ENCODE measurements around the gene CASR. TPM values are rescaled to one million over a fixed set of nuclear protein-coding genes. Genes with fewer than 3 reads are reported as not detected.

The CASR gene
- total RNA-seq, 3 donors from 2014 or later (not counting 1 experiment from before 2014, with no cell fraction given) = 0.10 TPM; not detected in 2

- WGBS (ENCODE audit: insufficient coverage) = 0% methylated on average over 2 of the region's 4 CpGs
- Histone ChIP-seq H3K36me3 (ENCODE audit: control insufficient read depth, insufficient read depth, low read length) (no peaks in the 10 kb centered on the region), H3K4me1 (ENCODE audit: control insufficient read depth, insufficient read depth, low read length) (no peaks in the 10 kb centered on the region), H3K27me3 (ENCODE audit: control insufficient read depth, insufficient read depth, low read length) (no peaks in the 10 kb centered on the region), H3K4me3 (ENCODE audit: low read length) (peak overlapping the region; percentile 29), H3K9me3 (ENCODE audit: control insufficient read depth, insufficient read depth, low read length) (no peaks in the 10 kb centered on the region), H3K27ac (ENCODE audit: low read length) (no peak overlapping the region)
- intact Hi-C loops (cut with micrococcal nuclease) = no loop called here
- Mint-ChIP-seq H3K36me3 (no peaks in the 10 kb centered on the region), H3K27me3 (ENCODE audit: low read depth in 2 of 2) (peaks cover 8 to 36% of the 10 kb centered on the region in 2 donors), H3K9me3 (no peaks in the 10 kb centered on the region), H3K27ac (no peak overlapping the region), H3K4me1 (peaks cover 10% of the 10 kb centered on the region in 2 donors), H3K4me3 (peak overlapping the region; percentile 82)
- peak in 1 of 3 donors; percentile 43 for ATAC-seq
- TF ChIP-seq CTCF (IDR thresholded peaks at IDR 0.05) = no peak
- no peak for DNase-seq
Measured at GRCh38 chr3:122246199-122246598, 62.7 kb downstream of the CASR start.

- no peak for DNase-seq
- peaks cover 10% of the 10 kb centered on the region in 2 donors for H3K4me1 Mint-ChIP-seq
- 60% methylated on average over 8 of the region's 8 CpGs for WGBS (ENCODE audit: insufficient coverage)
- Histone ChIP-seq H3K4me1 (ENCODE audit: control insufficient read depth, insufficient read depth, low read length) (no peaks in the 10 kb centered on the region), H3K27ac (ENCODE audit: low read length) (no peak overlapping the region), H3K36me3 (ENCODE audit: control insufficient read depth, insufficient read depth, low read length) (no peaks in the 10 kb centered on the region), H3K9me3 (ENCODE audit: control insufficient read depth, insufficient read depth, low read length) (no peaks in the 10 kb centered on the region), H3K27me3 (ENCODE audit: control insufficient read depth, insufficient read depth, low read length) (no peaks in the 10 kb centered on the region), H3K4me3 (ENCODE audit: low read length) (no peak overlapping the region)
- no peaks in the 10 kb centered on the region for H3K9me3 Mint-ChIP-seq
- peak overlapping the region; percentile 22 for H3K4me3 Mint-ChIP-seq
- peak in 2 of 3 donors; percentile 8 to 39 for ATAC-seq
- H3K27ac Mint-ChIP-seq = no peak overlapping the region
- H3K27me3 Mint-ChIP-seq (ENCODE audit: low read depth in 2 of 2) = peaks cover 6 to 28% of the 10 kb centered on the region in 2 donors
- no peak for TF ChIP-seq CTCF (IDR thresholded peaks at IDR 0.05)
- no peaks in the 10 kb centered on the region for H3K36me3 Mint-ChIP-seq
- intact Hi-C loops (cut with micrococcal nuclease) = no loop called here
Measured at GRCh38 chr3:122247087-122247824, 63.8 kb downstream of the CASR start.

GRCh38 chr3:122247825-122248185 lies 64.3 kb downstream of the CASR start:
- no peak for ATAC-seq
- Mint-ChIP-seq H3K27me3 (ENCODE audit: low read depth in 2 of 2) (peaks cover 6 to 22% of the 10 kb centered on the region in 2 donors), H3K4me3 (no peak overlapping the region), H3K4me1 (peaks cover 10% of the 10 kb centered on the region in 2 donors), H3K27ac (no peak overlapping the region), H3K36me3 (no peaks in the 10 kb centered on the region), H3K9me3 (no peaks in the 10 kb centered on the region)
- no peaks in the 10 kb centered on the region for H3K27me3 ChIP-seq (ENCODE audit: control insufficient read depth, insufficient read depth, low read length)
- no peaks in the 10 kb centered on the region for H3K4me1 ChIP-seq (ENCODE audit: control insufficient read depth, insufficient read depth, low read length)
- DNase-seq = no peak
- H3K4me3 ChIP-seq (ENCODE audit: low read length) = no peak overlapping the region
- H3K36me3 ChIP-seq (ENCODE audit: control insufficient read depth, insufficient read depth, low read length) = no peaks in the 10 kb centered on the region
- 72% methylated on average over 5 of the region's 5 CpGs for WGBS (ENCODE audit: insufficient coverage)
- no peak overlapping the region for H3K27ac ChIP-seq (ENCODE audit: low read length)
- TF ChIP-seq CTCF (IDR thresholded peaks at IDR 0.05) = no peak
- intact Hi-C loops (cut with micrococcal nuclease) = no loop called here
- H3K9me3 ChIP-seq (ENCODE audit: control insufficient read depth, insufficient read depth, low read length) = no peaks in the 10 kb centered on the region

GRCh38 chr3:122251428-122251827 lies 68.0 kb downstream of the CASR start:
- no peak overlapping the region for H3K4me3 ChIP-seq (ENCODE audit: low read length)
- Mint-ChIP-seq H3K27me3 (ENCODE audit: low read depth in 2 of 2) (peaks cover 4 to 12% of the 10 kb centered on the region in 2 donors), H3K36me3 (no peaks in the 10 kb centered on the region), H3K4me1 (peaks cover 3 to 4% of the 10 kb centered on the region in 2 donors), H3K4me3 (no peak overlapping the region), H3K9me3 (no peaks in the 10 kb centered on the region), H3K27ac (no peak overlapping the region)
- no peak overlapping the region for H3K27ac ChIP-seq (ENCODE audit: low read length)
- WGBS (ENCODE audit: insufficient coverage) = 97% methylated on average over 3 of the region's 3 CpGs
- intact Hi-C loops (cut with micrococcal nuclease) = no loop called here
- ATAC-seq (no peak), DNase-seq (no peak)
- no peaks in the 10 kb centered on the region for H3K36me3 ChIP-seq (ENCODE audit: control insufficient read depth, insufficient read depth, low read length)
- H3K27me3 ChIP-seq (ENCODE audit: control insufficient read depth, insufficient read depth, low read length) = no peaks in the 10 kb centered on the region
- H3K4me1 ChIP-seq (ENCODE audit: control insufficient read depth, insufficient read depth, low read length) = no peaks in the 10 kb centered on the region
- TF ChIP-seq CTCF (IDR thresholded peaks at IDR 0.05) = no peak
- no peaks in the 10 kb centered on the region for H3K9me3 ChIP-seq (ENCODE audit: control insufficient read depth, insufficient read depth, low read length)

Data from natural killer cell (primary cell).